ENCODE results near the gene ZNF337.
"Not testable (repeated sequence)": the region's sequence is repeated elsewhere in the genome, so short reads cannot be mapped to it uniquely, and the experiment has no call there.

The ZNF337 gene

GRCh38 chr20:25676164-25676809, 20.4 kb downstream of the ZNF337 start:
- H3K9ac ChIP-seq (ENCODE audit: low read depth, low read length), result no peak overlapping the region
- H3K36me3 ChIP-seq (ENCODE audit: insufficient read depth, low read length), result peaks cover 22% of the 10 kb centered on the region
- H3K9me3 ChIP-seq (ENCODE audit: control insufficient read depth, insufficient read depth, low read length), result no peaks in the 10 kb centered on the region
- no peaks in the 10 kb centered on the region for H3K4me1 ChIP-seq (ENCODE audit: insufficient read depth, low read length)

DNA sequence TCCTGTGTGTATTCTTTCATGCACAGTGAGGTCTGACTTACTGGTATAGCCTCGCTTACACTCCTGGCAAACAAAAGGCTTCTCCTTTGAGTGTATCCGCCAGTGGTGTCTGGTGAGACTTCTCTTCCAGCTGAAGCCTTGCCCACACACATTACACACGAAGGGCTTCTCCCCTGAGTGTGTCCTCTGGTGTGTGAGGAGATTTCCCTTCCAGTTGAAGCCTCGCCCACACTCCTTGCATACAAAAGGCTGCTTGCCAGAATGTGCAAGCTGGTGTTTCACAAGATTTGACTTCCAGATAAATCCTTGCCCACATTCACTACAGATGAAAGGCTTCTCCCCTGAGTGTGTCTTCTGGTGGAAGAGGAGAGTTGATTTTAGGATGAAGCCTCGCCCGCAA, 21.5 kb downstream of the ZNF337 start:
- Histone ChIP-seq H3K9ac (ENCODE audit: low read depth, low read length) (no peak overlapping the region), H3K36me3 (ENCODE audit: insufficient read depth, low read length) (peaks cover 22% of the 10 kb centered on the region), H3K4me1 (ENCODE audit: insufficient read depth, low read length) (no peaks in the 10 kb centered on the region), H3K9me3 (ENCODE audit: control insufficient read depth, insufficient read depth, low read length) (no peaks in the 10 kb centered on the region)

- Histone ChIP-seq H3K9me3 (ENCODE audit: control insufficient read depth, insufficient read depth, low read length) (no peaks in the 10 kb centered on the region), H3K9ac (ENCODE audit: low read depth, low read length) (no peak overlapping the region), H3K36me3 (ENCODE audit: insufficient read depth, low read length) (peaks cover 22% of the 10 kb centered on the region), H3K4me1 (ENCODE audit: insufficient read depth, low read length) (no peaks in the 10 kb centered on the region)
These were observed 23.9 kb downstream of the ZNF337 start for GRCh38 chr20:25672659-25673235.

DNA sequence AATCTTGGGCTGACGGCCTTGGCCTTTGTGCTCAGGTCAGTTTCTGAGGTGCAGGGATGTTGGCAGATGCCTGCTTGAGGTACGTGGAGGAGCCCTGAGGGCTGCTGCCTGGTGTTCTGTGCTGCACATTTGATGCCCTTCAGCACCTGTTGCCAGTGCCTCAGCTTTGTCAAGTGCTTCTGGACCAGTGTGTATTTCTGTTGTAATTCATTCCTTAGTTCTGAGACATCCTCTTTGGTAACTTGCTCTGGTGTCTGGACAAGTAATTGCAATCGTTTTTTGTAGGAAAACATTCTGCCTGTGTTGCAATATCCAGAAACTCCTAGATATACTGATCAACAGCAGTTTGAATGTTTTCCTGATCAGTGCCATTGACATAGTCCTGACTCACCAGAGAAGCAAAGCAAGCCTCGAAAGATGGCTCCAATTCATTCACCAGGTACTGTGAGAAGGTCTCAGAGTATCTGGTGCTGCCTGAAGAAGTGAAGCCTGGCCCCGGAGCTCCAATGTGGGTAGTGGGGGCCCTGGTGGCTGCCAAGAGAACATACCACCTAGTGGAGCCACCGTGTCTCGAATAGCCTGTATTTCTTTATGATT, 26.7 kb downstream of the ZNF337 start:
- Histone ChIP-seq H3K9ac (ENCODE audit: low read depth, low read length) (no peak overlapping the region), H3K36me3 (ENCODE audit: insufficient read depth, low read length) (peaks cover 12% of the 10 kb centered on the region), H3K9me3 (ENCODE audit: control insufficient read depth, insufficient read depth, low read length) (no peaks in the 10 kb centered on the region), H3K4me1 (ENCODE audit: insufficient read depth, low read length) (no peaks in the 10 kb centered on the region)

- Histone ChIP-seq H3K9ac (ENCODE audit: low read depth, low read length) (no peak overlapping the region), H3K4me1 (ENCODE audit: insufficient read depth, low read length) (no peaks in the 10 kb centered on the region), H3K9me3 (ENCODE audit: control insufficient read depth, insufficient read depth, low read length) (peaks cover under 1% of the 10 kb centered on the region; the same call in 1 of the 2 replicates), H3K36me3 (ENCODE audit: insufficient read depth, low read length) (peaks cover 5% of the 10 kb centered on the region; the same call in 1 of the 2 replicates)
These were observed 28.2 kb downstream of the ZNF337 start for GRCh38 chr20:25668446-25668845.

- Histone ChIP-seq H3K36me3 (ENCODE audit: insufficient read depth, low read length) (no peaks in the 10 kb centered on the region), H3K9ac (ENCODE audit: low read depth, low read length) (no peak overlapping the region), H3K9me3 (ENCODE audit: control insufficient read depth, insufficient read depth, low read length) (peaks cover 2% of the 10 kb centered on the region; the same call in 1 of the 2 replicates), H3K4me1 (ENCODE audit: insufficient read depth, low read length) (no peaks in the 10 kb centered on the region)
These were observed 36.7 kb downstream of the ZNF337 start for GRCh38 chr20:25659999-25660398.

DNA sequence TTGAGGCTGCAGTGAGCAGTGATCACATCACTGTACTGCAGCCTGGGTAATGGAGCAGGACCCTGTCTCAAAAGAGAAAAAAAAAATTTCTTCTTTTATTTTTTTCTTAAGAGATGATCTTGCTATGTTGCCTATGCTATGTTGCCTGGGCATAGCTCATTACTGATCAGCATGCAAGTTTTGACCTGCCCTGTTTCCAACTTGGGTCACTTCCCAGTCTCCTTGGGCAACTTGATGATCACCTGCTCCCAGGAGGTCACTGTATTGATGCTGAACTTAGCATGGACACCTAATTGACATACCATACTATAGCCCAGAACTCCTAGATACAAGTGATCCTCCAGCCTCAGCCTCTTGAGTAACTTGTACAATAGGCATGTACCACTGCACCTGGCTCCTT, 42.2 kb downstream of the ZNF337 start:
- Histone ChIP-seq H3K36me3 (ENCODE audit: insufficient read depth, low read length) (no peaks in the 10 kb centered on the region), H3K4me1 (ENCODE audit: insufficient read depth, low read length) (no peaks in the 10 kb centered on the region), H3K9me3 (ENCODE audit: control insufficient read depth, insufficient read depth, low read length) (no peaks in the 10 kb centered on the region), H3K9ac (ENCODE audit: low read depth, low read length) (no peak overlapping the region)

GRCh38 chr20:25652866-25653265, 43.8 kb downstream of the ZNF337 start:
- not testable (repeated sequence) for H3K4me1 ChIP-seq (ENCODE audit: insufficient read depth, low read length); H3K9me3 ChIP-seq (ENCODE audit: control insufficient read depth, insufficient read depth, low read length); H3K9ac ChIP-seq (ENCODE audit: low read depth, low read length); H3K36me3 ChIP-seq (ENCODE audit: insufficient read depth, low read length)

- H3K4me1 ChIP-seq (ENCODE audit: insufficient read depth, low read length), result peaks cover 7% of the 10 kb centered on the region; the same call in 1 of the 2 replicates
- no peaks in the 10 kb centered on the region for H3K36me3 ChIP-seq (ENCODE audit: insufficient read depth, low read length)
- H3K9ac ChIP-seq (ENCODE audit: low read depth, low read length), result no peak overlapping the region
- H3K9me3 ChIP-seq (ENCODE audit: control insufficient read depth, insufficient read depth, low read length), result no peaks in the 10 kb centered on the region
These were observed 51.8 kb downstream of the ZNF337 start for GRCh38 chr20:25644814-25645213.

DNA sequence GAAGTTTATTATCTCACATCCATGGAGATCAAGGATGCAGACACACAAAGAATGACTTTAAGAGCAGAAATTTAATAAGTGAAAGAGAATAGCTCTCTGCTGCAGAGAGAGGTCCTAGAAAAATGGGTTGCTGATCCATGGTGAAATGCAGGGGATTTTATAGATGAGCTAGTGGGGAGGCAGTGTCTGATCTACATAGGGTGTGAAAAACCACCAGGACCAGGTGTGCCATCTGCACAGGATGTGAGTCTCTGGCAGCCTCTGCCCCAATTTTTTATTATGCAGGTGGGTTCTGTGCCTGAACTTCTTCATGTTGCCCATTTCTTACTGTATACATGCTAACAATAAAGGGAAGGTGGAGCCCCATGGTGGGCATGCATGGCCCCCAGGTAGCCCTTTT, 52.9 kb downstream of the ZNF337 start:
- H3K4me1 ChIP-seq (ENCODE audit: insufficient read depth, low read length), result peaks cover 7% of the 10 kb centered on the region; the same call in 1 of the 2 replicates
- H3K9ac ChIP-seq (ENCODE audit: low read depth, low read length), result no peak overlapping the region
- no peaks in the 10 kb centered on the region for H3K9me3 ChIP-seq (ENCODE audit: control insufficient read depth, insufficient read depth, low read length)
- no peaks in the 10 kb centered on the region for H3K36me3 ChIP-seq (ENCODE audit: insufficient read depth, low read length)

DNA sequence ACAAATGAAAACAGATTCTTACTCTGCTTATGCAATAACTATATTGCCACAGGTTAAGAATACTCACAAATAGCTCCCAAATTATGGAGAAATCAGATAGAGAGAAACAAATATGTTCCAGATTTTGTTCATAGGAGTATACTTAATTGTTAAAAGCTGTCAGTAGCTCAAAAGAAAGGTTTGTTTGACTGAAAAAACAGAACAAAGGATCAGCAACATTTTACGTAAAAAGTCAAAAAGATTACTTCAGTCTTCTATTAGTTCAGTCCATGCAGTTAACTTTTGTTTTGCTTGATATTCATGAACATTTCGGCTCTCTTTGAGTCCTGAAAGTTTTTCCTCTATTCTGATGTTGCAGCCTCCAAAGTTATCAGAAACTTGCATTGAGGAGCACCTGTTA, 59.4 kb downstream of the ZNF337 start:
- peaks cover 18% of the 10 kb centered on the region for H3K9me3 ChIP-seq (ENCODE audit: control insufficient read depth, insufficient read depth, low read length)
- no peaks in the 10 kb centered on the region for H3K36me3 ChIP-seq (ENCODE audit: insufficient read depth, low read length)
- H3K9ac ChIP-seq (ENCODE audit: low read depth, low read length), result no peak overlapping the region
- H3K4me1 ChIP-seq (ENCODE audit: insufficient read depth, low read length), result no peaks in the 10 kb centered on the region

DNA sequence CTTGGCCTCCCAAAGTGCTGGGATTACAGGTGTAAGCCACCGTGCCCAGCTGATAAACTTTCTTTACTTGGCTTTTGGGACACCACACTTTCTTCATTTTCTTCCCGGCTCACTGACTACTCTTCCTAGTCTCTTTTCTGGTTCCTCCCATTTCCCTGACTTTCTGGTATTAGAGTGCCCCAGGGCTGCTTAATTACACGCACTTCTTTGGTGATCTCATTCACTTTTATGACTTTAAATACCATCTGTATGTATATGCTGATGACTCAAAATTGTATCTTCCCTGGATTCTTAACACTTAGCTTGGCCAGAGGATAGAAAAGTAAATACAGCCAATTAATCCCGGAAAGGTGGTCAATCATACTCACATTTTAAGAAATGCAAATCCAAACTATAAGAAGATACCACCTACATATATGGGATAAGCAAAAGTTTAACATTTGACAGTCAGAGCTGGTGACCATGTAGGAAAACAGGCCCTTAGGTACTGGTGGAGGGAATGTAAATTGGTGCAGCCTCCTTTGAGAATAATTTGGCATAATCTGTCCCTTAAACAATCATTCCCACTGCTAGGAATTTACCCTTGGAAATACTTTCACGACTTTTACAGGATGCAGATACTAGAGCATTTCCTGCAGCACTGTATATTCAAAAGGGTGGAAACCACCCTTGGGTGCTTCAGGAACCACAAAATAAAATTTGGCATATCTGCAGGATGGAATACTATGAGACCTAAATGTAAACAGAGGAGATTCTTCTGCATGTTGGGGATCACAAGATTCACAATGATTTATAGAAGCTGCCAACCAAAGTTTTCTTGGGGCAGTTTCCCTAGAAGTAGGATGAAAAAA, 63.5 kb downstream of the ZNF337 start:
- Histone ChIP-seq H3K4me1 (ENCODE audit: insufficient read depth, low read length) (no peaks in the 10 kb centered on the region), H3K36me3 (ENCODE audit: insufficient read depth, low read length) (no peaks in the 10 kb centered on the region), H3K9me3 (ENCODE audit: control insufficient read depth, insufficient read depth, low read length) (peaks cover 18% of the 10 kb centered on the region), H3K9ac (ENCODE audit: low read depth, low read length) (no peak overlapping the region)

GRCh38 chr20:25630615-25631014, 66.0 kb downstream of the ZNF337 start:
- not testable (repeated sequence) for H3K4me1 ChIP-seq (ENCODE audit: insufficient read depth, low read length); H3K36me3 ChIP-seq (ENCODE audit: insufficient read depth, low read length); H3K9ac ChIP-seq (ENCODE audit: low read depth, low read length); H3K9me3 ChIP-seq (ENCODE audit: control insufficient read depth, insufficient read depth, low read length)

GRCh38 chr20:25629816-25630499, 66.7 kb downstream of the ZNF337 start:
- H3K9ac ChIP-seq (ENCODE audit: low read depth, low read length), result no peak overlapping the region
- H3K4me1 ChIP-seq (ENCODE audit: insufficient read depth, low read length), result no peaks in the 10 kb centered on the region

More at GRCh38 chr20:25629816-25630499, 66.7 kb downstream of the ZNF337 start:
- Histone ChIP-seq H3K9me3 (ENCODE audit: control insufficient read depth, insufficient read depth, low read length) (no peaks in the 10 kb centered on the region), H3K36me3 (ENCODE audit: insufficient read depth, low read length) (no peaks in the 10 kb centered on the region)
